Sciatic nerve (tissue), 2 donors: ENCODE data around the gene ASMTL. TPM values are rescaled to one million over a fixed set of nuclear protein-coding genes. Genes with fewer than 3 reads are reported as not detected.
"Not testable (repeated sequence)": the region's sequence is repeated elsewhere in the genome, so short reads cannot be mapped to it uniquely, and the experiment has no call there.

ENCODE experiments used
- ATAC-seq: fragments of 200-7000 bp; cut with Tn5 transposase; one replicate; pipeline ENCODE4 v1.9.1; 2020; ENCODE audit warnings: mild to moderate bottlenecking, moderate library complexity
- DNase-seq: peaks from one replicate; pipeline ENCODE4 v3.0.0-alpha.2; 2020; ENCODE audit warnings: low spot score
- intact Hi-C: fragments of 100-400 bp; cut with DNase I; formaldehyde crosslinking; loops from one replicate; pipeline ENCODE4 v1.14.2; 2022
- total RNA-seq: library from RNA; stranded (reverse); fragmentation: NEBNext Ultra II Directional; extraction: Animal tissue kit (Norgen Biotek cat#: 25700); gene quantifications from one replicate; pipeline ENCODE4 v1.2.1, GENCODE V29; 2021
- donor health status: DM: no; HTN: no; CAD: no.
- donor health status: DM: no; HTN: no; CAD: no.

ASMTL gene
- total RNA-seq, 1 donor from 2014 or later, result 35.0 TPM

GRCh38 chrX:1483843-1484637 lies 31.3 kb upstream of the ASMTL start:
- DNase-seq (no peak), ATAC-seq (no peak)
- intact Hi-C loops, result no loop called here

GRCh38 chrX:1482530-1482928 lies 29.8 kb upstream of the ASMTL start:
- DNase-seq, intact Hi-C loops, ATAC-seq: not testable (repeated sequence)

- no peak for DNase-seq
- ATAC-seq, result peak; percentile 91
- intact Hi-C loops, result no loop called here
Measured at GRCh38 chrX:1481636-1482529, 29.2 kb upstream of the ASMTL start.

GRCh38 chrX:1480082-1480785 lies 27.5 kb upstream of the ASMTL start:
- no peak for ATAC-seq
- no peak for DNase-seq
- intact Hi-C loops, result no loop called here

GRCh38 chrX:1477801-1478458 lies 25.2 kb upstream of the ASMTL start:
- no peak for DNase-seq
- no peak for ATAC-seq
- intact Hi-C loops, result loop anchor here (10.0 kb wide), 1 partner anchor 97 kb away; no protein-coding TSS in a partner anchor

GRCh38 chrX:1477229-1477628 lies 24.5 kb upstream of the ASMTL start:
- intact Hi-C loops, result loop anchor here (10.0 kb wide), 1 partner anchor 98 kb away; no protein-coding TSS in a partner anchor
- DNase-seq, result no peak
- ATAC-seq, result no peak

GRCh38 chrX:1476682-1477081 lies 24.0 kb upstream of the ASMTL start:
- intact Hi-C loops, result loop anchor here (10.0 kb wide), 1 partner anchor 98 kb away; no protein-coding TSS in a partner anchor
- ATAC-seq (no peak), DNase-seq (no peak)

- intact Hi-C loops, result loop anchor here (10.0 kb wide), 1 partner anchor 99 kb away; no protein-coding TSS in a partner anchor
- no peak for ATAC-seq
- no peak for DNase-seq
Measured at GRCh38 chrX:1475881-1476280, 23.2 kb upstream of the ASMTL start.

- intact Hi-C loops, result loop anchor here (10.0 kb wide), 1 partner anchor 99 kb away; no protein-coding TSS in a partner anchor
- DNase-seq, result no peak
Measured at GRCh38 chrX:1475481-1475880, 22.8 kb upstream of the ASMTL start.

GRCh38 chrX:1474593-1474992 lies 21.9 kb upstream of the ASMTL start:
- not testable (repeated sequence) for DNase-seq, ATAC-seq
- intact Hi-C loops, result loop anchor here (10.0 kb wide), 1 partner anchor 100 kb away; no protein-coding TSS in a partner anchor

More at GRCh38 chrX:1475481-1475880, 22.8 kb upstream of the ASMTL start:
- no peak for ATAC-seq

- DNase-seq (no peak), ATAC-seq (no peak)
- intact Hi-C loops, result loop anchor here (10.0 kb wide), 1 partner anchor 102 kb away; no protein-coding TSS in a partner anchor
Measured at GRCh38 chrX:1472975-1473374, 20.3 kb upstream of the ASMTL start.

GRCh38 chrX:1468250-1468772 lies 15.6 kb upstream of the ASMTL start:
- ATAC-seq, result no peak
- peak; percentile 42 for DNase-seq
- intact Hi-C loops, result loop anchor here (10.0 kb wide), 1 partner anchor 1136 kb away; no protein-coding TSS in a partner anchor

- peak; percentile 42 for DNase-seq
- no peak for ATAC-seq
- intact Hi-C loops, result loop anchor here (10.0 kb wide), 1 partner anchor 1138 kb away; no protein-coding TSS in a partner anchor
Measured at GRCh38 chrX:1466971-1467561, 14.4 kb upstream of the ASMTL start.

GRCh38 chrX:1466232-1466661 lies 13.5 kb upstream of the ASMTL start:
- ATAC-seq, result no peak
- intact Hi-C loops, result loop anchor here (10.0 kb wide), 1 partner anchor 1139 kb away; no protein-coding TSS in a partner anchor
- no peak for DNase-seq

GRCh38 chrX:1465286-1466231 lies 12.8 kb upstream of the ASMTL start:
- intact Hi-C loops, result loop anchor here (10.0 kb wide), 1 partner anchor 1139 kb away; no protein-coding TSS in a partner anchor
- ATAC-seq (no peak), DNase-seq (no peak)

GRCh38 chrX:1464971-1465285 lies 12.2 kb upstream of the ASMTL start:
- DNase-seq (no peak), ATAC-seq (no peak)
- intact Hi-C loops, result loop anchor here (10.0 kb wide), 1 partner anchor 1140 kb away; no protein-coding TSS in a partner anchor
